Measurements from ENCODE around the gene ARHGEF4.
A peak's percentile ranks its signal among the peaks of the same experiment; 100 is the strongest.
"Not testable (repeated sequence)": the region's sequence is repeated elsewhere in the genome, so short reads cannot be mapped to it uniquely, and the experiment has no call there.

Gene ARHGEF4

DNA sequence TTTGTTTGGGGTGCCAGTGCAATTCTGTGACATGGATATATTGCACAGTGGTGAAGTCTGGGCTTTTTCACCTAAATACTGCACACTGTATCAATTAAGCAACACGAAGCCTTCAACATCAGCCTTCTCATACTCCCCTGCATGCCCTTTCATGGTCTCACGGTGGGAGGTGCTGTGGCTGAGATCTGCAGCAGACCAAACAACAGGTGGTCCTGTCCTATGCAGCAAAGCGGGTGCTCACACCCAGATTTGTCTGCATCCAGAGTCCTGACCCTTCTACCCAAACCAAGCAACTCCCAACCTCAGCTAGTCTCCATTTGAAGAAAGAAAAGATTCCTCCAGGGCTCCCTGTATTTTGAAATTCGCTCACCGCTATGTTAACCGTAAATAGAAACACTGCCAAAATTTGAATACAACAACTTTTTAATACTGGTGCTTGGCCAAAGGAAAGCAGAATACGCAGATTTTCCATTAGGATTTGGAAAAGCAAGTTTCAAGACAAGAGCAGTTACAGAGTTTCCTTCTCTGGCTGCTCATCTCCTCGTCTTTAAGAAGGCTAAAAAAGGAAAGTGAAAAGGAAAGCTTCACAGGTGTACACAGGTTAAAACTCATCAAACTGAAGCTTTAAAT, 221.6 kb downstream of the ARHGEF4 start:
- DNase-seq, result no peak

DNA sequence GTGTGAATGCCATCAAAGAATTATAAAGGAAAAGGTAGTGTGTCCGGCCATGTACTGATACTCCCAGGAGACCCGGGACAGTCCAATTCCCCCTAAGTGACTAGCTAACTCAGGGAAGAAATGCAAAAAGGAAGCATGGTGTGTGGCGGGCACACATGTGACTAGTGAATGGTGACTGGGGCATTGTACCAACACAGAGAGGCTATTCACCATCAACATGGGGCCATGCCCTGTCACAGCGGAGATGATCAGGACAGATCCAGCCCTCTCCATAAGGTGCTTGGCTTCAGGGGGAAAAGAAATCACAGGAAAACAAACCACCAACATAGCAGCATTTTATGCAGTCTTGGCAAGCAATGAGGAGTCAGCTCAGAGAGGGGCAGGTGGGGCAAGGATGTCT, 222.2 kb downstream of the ARHGEF4 start:
- no peak for DNase-seq

DNA sequence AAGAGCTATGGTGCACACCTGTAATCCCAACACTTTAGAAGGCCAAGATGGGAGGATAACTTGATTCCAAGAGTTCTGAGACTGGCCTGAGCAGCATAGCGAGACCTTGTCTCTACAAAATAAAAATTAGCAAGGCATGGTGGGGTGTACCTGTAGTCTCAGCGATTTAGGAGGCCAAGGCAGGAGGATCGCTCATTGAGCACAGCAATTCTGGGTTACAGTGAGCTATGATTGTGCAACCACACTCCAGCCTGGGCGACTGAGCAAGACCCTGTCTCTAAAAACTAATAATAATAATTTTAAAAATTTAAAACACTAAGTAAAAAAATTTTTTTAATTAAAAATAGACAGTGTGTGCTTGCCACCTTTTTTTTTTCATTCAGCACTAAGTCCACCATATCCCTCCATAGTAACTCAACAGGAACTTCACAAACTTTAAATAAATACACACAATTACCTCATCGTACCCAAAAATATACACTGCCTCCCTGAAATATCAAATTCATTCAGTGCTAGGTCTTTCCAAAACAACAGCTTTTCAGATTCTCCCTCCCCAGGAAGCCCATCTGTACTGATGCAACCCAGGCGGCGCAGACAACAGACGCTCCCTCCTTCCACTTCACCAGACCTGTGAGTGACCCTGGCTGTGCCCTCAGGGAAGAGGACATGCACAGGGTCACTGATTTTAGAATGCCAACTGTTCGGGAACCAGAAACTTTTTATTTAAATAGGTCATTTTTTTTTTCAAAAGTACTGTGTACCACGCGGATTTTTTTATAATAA, 227.0 kb downstream of the ARHGEF4 start:
- no peak for DNase-seq

DNA sequence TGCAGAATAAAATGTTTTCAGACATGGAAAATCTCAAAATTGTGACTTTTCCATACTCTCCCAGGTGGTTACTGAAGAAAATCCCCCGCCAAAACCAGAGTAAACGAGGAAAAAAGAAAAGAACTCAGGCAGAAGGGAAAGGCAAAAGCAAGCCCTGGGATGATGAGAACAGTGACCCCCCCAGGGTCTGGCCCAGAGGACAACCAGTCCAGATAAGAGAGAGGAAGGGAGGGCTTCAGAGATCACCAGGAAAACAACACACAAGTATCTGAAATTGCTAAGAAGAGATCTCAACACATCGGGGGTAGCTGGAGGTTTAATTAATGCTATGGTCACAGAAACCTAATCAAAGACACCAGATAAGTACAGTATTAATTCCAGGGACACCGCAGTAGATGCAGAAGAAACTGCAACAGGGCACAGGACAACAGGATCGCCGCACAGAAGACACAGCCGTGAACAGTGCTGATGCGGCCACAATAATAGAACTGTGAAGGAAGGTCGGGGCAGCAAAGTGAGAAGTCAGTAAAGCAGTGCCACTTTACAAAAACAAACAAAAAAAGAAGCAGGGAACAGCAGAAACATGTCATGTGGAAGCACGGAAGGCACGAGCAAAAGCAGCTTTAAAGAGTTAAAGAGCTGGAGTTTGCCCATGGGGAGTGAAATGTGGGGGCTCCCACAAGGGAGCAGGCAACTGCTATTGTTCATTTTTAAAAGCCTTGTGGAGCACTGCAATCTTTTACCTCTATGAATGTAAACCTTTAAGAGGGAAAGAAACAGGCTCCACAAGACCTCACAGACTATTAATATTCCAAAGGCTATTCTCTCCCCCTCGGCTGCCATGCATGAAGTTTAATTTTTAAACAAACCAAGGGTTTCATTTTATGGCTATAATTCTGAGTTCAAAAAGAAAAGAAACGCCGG, 228.1 kb downstream of the ARHGEF4 start:
- no peak for DNase-seq

DNA sequence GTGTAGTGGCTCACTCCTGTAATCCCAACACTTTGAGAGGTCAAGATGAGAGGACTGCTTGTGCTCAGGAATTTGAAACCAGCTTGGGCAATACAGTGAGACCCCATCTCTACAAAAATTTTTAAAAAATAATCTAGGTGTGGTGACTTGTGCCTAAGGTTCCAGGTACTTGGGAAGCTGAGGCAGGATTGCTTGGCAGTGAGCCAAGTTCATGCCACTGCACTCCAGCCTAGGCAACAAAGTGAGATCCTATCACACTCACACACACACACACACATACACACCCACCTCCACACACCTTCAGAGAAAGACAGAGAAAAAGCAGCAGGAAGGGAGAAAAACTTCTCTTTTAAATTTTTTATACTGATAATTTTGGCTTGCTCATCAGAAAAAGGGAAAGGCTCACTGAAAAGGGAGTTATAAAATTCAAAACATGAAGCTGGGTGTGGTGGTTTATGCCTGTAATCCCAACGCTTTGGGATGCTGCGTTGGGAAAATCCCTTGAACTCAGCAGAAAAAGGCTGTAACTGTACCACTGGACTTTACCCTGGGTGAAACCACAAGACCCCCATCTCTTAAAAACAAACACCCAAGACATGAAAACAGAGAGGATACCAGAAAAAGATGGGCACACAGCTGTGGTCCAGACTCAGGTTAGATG, 230.9 kb downstream of the ARHGEF4 start:
- no peak for DNase-seq

DNA sequence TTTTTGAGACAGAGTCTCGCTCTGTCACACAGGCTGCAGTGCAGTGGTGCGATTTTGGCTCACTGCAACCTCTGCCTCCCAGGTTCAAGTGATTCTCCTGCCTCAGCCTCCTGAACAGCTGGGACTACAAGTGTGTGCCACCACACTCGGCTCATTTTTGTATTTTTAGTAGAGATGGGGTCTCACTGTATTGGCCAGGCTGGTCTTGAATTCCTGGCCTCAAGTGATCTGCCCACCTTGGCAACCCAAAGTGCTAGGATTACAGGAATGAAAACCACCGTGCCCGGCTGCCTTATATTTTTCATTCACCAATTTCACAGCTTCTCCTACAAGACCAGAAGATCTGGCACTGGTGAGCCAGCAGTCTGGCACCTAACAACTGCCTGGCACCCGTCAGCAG, 231.5 kb downstream of the ARHGEF4 start:
- not testable (repeated sequence) for DNase-seq

DNA sequence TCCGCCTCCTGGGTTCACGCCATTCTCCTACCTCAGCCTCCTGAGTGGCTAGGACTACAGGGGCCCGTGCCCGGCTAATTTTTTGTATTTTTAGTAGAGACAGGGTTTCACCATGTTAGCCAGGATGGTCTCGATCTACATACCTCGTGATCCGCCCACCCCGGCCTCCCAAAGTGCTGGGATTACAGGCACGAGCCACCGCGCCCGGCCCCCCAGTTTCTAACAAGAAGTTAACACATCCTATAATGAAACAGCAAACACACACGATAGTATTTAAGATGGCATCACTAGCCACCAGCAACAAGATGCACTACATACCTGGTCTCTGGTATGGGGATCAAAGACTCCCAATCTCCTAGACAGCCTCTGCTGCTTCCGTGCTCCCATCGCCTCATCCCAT, 238.9 kb downstream of the ARHGEF4 start:
- DNase-seq, result not testable (repeated sequence)

DNA sequence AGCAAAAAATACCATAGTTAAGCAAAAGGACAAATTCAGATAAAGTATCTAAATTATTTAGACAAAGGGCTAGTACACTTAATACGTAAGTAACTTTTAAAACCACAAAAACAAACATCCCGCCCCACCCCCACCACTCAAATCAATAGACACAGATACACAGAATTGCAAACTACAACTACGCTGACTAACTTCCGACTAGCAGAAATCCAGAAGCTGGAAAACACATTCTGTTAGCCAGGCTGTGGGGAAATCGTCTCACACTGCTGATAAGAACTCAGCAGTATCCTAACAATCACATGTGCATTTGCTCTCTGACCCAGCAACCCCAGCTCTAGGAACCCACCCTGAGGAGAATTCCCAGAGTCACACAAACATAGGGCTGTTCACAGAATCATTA, 240.0 kb downstream of the ARHGEF4 start:
- no peak for DNase-seq

DNA sequence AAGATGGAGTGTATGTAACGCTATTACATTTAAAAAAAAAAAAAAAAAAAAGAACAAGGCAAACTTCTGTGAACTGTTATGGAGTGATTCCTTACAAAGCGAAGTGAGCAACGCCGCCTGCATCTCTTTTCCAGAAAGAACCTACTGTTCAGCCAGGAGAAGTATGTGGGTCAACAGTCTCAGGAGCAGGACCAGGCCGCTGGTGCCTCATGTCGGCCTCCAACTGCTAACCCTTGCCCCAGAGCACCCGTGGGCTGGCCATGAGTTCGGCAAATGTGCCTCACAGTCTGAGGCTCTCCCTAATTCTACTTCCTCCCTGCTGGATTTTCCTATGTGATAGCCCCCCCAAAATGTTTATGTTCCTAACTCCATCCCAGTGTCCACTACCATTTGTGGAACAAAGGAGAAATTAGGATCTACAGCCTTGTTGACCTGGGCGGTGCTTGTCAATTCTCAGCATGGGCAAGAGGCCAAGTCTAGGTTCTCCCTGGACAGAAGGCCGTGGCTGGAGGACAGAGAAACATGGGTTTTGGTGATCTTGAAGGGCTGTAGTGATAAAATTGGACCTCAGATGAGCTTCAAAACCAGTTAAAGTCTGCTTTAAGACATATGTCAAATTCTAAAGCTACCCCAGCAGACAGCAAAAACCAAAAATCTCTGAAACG, 240.6 kb downstream of the ARHGEF4 start:
- no peak for DNase-seq

DNA sequence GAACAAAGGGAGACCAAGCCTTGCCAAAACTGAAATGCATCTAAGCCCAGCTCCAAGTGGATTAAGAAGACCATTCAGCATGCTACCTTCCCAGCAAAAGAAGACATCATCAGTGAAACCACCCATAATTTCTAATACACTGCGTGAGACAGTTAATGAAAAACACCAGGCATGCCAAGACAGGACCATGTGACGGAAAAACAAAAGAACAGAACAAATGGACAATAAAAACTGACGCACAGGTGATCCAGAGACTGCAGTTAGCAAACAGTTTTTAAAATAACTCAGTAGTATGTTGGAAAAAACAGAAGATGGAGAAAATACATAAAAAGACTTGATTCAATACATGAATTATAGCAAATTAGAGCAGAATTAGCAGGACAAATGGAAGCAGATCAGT, 241.3 kb downstream of the ARHGEF4 start:
- DNase-seq, result no peak

DNA sequence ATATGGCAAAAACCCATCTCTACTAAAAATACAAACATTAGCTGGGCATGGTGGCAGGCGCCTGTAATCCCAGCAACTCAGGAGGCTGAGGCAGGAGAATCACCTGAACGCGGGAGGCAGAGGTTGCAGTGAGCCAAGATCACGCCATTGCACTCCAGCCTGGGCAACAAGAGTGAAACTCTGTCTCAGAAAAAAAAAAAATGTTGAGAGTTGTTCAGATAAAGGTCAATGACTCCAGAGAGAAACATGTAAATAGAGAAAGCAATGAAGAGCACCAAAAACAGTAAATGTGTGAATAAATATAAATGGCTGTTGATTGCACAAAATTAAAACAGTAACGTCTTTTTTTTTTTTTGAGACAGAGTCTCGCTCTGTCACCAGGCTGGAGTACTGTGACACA, 243.2 kb downstream of the ARHGEF4 start:
- DNase-seq, result not testable (repeated sequence)

DNA sequence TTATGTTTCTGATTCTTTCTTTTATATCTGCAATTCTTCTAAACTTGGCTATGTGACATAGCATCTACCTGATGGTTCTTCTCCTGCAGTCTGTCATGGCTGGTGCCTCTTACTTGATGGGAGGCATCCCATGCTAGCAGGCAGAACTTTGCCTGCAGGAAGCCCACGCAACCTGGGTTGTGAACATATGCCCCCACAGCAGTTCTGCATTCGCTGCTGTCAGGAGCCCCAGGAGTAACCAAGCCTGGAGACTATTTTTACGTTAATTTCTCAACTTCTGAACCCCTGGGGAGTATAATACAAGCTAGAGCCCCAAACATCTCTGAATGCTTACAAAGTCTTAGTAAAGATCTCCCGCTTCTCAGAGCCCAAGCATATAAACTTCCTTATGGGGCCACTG, 244.5 kb downstream of the ARHGEF4 start:
- DNase-seq, result no peak

DNA sequence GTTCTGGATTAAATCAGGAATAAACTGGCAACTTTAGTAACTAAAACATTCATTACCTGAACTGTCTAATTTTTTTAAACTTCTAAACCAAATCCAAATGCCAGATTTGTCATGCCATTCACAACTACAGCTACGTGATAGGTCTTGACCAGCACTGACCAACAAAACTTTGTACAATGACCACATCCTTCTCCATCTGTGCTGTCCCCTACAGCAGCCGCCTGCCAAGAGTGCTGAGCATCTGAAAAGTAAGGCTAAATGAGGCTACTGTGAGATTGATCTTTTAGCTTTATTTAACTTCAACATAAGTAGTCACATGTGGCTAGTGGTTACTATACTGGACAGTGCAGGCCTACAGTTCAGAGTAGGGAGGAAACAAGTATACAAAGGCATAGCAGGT, 248.9 kb downstream of the ARHGEF4 start:
- no peak for DNase-seq

DNA sequence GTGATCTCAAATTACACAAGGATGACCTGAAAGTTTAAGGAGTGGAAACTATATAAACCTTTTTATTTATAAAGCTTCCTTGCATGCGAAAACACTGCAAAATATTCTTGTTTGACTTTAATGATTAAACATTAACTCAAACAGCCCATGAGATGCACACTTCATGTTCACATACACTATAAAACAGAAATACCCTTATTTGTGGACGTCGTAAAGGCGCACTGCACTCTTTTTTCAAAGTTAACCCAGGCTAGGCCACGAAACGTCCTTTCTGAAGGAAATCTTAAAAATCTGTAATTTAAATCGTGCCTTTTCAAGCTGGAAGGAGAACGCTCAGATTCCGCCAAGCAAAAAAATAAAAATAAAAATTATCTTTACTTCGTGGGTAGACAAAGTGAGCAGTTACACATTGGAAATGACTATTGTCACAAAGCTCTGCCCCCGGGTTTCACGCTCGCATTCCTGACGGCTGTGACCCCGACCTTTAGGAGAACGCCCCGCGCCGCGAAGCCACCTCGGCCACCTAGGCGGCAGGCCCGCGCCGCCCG, 255.8 kb downstream of the ARHGEF4 start:
- DNase-seq, result no peak

DNA sequence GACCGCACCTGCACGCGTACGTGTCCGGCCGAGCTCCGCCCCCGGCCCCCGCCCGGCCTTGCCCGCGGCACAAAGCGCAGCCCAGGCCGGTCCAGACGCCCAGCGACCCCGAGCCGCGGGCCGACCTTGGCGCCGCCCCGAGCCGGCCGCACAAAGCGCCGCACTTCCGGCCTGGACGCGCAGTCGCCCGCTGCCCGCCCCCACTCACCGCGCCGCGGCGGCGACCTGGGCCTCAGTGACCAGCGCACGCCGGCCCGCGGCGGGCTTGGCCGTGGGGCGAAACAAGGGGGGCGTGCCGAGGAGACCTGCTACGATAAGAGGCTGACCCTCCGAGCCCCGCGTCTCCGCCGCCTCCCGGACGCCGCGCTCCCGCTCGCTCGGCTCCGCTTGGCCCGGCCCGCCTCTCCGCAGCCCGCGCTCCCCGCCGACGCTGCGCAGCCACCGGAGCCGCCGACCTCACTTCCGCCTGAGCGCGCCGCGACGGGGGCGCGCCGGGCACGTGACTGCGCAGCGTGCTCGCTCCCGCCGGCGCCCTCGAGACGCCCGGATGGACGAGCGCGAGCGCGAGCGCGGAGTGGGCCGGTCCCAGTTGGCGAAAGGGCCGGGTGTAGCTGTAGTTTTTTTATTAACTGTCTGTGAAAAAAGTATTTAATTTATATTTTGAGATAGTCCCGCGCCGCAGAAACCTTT, 256.4 kb downstream of the ARHGEF4 start, which contains the start of gene FAM168B:
FAM168B (minus strand) TSS at position 455 of the 690 bp plus-strand sequence. CDS start 10,814 bp downstream, outside the sequence.
- DNase-seq, result peak; percentile 76

DNA sequence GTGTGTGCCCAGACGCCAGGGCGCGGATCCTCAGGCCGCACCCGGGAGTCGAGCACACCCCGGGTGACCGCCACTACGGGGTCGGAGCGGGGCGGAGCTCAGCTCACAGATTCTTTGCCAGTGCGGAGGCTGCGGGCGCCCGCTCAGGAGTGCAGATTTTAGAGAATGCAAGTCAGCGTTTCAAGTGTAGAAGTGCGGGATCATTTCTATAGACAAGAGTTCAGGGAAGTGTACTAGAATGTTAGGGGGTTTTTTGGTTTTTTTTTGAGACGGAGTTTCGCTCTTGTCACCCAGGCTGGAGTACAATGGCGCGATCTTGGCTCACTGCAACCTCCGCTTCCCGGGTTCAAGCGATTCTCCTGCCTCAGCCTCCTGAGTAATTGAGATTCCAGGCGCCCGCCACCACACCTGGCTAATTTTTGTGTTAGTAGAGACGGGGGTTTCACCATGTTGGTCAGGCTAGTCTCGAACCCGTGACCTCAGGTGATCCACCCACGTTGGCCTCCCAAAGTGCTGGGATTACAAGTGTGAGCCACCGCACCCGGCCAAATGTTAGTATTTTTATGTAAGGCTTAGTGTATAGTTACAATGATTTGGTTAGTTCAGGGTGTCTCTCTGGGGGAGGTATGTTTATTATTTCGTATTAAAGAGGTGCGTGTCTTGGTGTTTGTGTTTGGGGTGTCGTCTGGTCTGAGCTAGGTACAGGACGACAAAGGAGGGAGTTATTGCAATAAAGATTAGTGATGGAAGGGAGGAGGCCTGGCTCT, 257.2 kb downstream of the ARHGEF4 start:
- DNase-seq, result no peak

DNA sequence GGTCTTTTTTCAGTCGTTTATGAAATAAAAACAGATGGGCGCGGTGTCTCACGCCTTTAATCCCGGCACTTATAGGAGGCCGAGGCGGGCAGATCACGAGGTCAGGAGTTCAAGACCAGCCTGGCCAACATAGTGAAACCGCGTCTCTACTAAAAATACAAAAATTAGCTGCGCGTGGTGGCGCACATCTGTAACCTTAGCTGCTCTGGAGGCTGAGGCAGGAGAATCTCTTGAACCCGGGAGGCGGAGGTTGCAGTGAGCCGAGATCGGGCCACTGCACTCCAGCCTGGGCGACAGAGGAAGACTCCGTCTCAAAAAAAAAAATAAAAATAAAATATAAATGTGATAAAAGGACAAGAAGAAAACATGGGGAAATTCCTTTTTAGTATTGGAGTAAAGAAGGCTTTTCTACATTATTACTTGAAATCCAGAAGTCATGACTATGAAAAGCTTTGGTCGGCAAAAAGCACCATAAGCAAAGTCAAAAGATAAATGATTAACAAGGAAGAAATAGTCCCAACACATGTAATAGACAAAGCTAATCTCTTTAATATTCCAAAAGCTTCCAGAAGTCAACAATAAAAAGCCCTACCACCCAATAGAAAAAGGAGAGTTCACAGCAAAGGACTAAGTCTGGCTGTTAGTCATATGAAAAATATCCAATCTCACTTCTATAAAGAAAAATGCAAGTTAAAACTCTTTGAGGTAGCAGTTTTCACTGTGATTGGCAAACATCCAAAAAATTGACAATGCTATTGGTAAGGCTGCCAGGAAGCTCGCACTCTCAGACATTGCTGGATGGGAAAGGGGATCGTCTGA, 258.0 kb downstream of the ARHGEF4 start:
- no peak for DNase-seq

All from NCI-H1105 treated with DMSO at 0.1 percent for 48 hours (cell line).